Hepatocyte (in vitro differentiated cells): ENCODE results near the gene DGCR2. TPM values are rescaled to one million over a fixed set of nuclear protein-coding genes. Genes with fewer than 3 reads are reported as not detected.

Experiments
- DNase-seq: peaks from one replicate; pipeline ENCODE4 v3.0.0-alpha.2; 2016; ENCODE audit warnings: low spot score
- H2AFZ ChIP-seq: fragments of 200-600 bp; sonication (generic); 2 replicates; pipeline ENCODE4 v1.6.0; 2016; ENCODE audit warnings: antibody characterized with exemption, mild to moderate bottlenecking
- H3K27ac ChIP-seq: fragments of 200-600 bp; sonication (generic); 2 replicates; pipeline ENCODE4 v1.5.1; 2016; ENCODE audit warnings: mild to moderate bottlenecking
- H3K27me3 ChIP-seq: fragments of 200-600 bp; sonication (generic); 2 replicates; pipeline ENCODE4 v1.6.1; 2016
- H3K36me3 ChIP-seq: fragments of 200-600 bp; sonication (generic); replicated peaks from 2 replicates; pipeline ENCODE4 v1.5.1; 2016; ENCODE audit warnings: low read depth; ENCODE audit not compliant: insufficient read depth
- H3K4me1 ChIP-seq: fragments of 200-600 bp; sonication (generic); 2 replicates; pipeline ENCODE4 v1.5.1; 2016; ENCODE audit warnings: mild to moderate bottlenecking, moderate library complexity; ENCODE audit not compliant: insufficient read depth
- H3K4me2 ChIP-seq: fragments of 200-600 bp; sonication (generic); 2 replicates; pipeline ENCODE4 v1.6.0; 2016
- H3K4me3 ChIP-seq: fragments of 200-600 bp; sonication (generic); 2 replicates; pipeline ENCODE4 v1.5.1; 2016; ENCODE audit warnings: mild to moderate bottlenecking
- H3K79me2 ChIP-seq: fragments of 200-600 bp; sonication (generic); 2 replicates; pipeline ENCODE4 v1.6.0; 2017; ENCODE audit warnings: mild to moderate bottlenecking
- H3K9me2 ChIP-seq: fragments of 200-600 bp; sonication (generic); replicated peaks from 2 replicates; pipeline ENCODE4 v1.6.0; 2017; ENCODE audit warnings: mild to moderate bottlenecking; ENCODE audit not compliant: insufficient read depth
- H3K9me3 ChIP-seq: fragments of 200-600 bp; sonication (generic); 2 replicates; pipeline ENCODE4 v1.5.1; 2016; ENCODE audit warnings: low read depth, mild to moderate bottlenecking
- H4K20me1 ChIP-seq: fragments of 200-600 bp; sonication (generic); 2 replicates; pipeline ENCODE4 v1.6.0; 2016; ENCODE audit warnings: mild to moderate bottlenecking; ENCODE audit not compliant: insufficient read depth, poor library complexity, severe bottlenecking
- CTCF ChIP-seq: fragments of 200-600 bp; sonication (generic); IDR thresholded peaks from 2 replicates; pipeline ENCODE4 v1.5.1; 2016; ENCODE audit warnings: antibody characterized with exemption, mild to moderate bottlenecking; ENCODE audit not compliant: poor library complexity
- EZH2 ChIP-seq: fragments of 200-600 bp; sonication (generic); IDR thresholded peaks from 2 replicates; pipeline ENCODE4 v1.6.1; 2016; ENCODE audit warnings: antibody characterized with exemption, mild to moderate bottlenecking, borderline replicate concordance
- EZH2phosphoT487 ChIP-seq: fragments of 200-600 bp; sonication (generic); IDR thresholded peaks from one replicate; pipeline ENCODE4 v1.6.1; 2018; ENCODE audit warnings: antibody characterized with exemption, mild to moderate bottlenecking, low read depth, moderate library complexity; ENCODE audit not compliant: unreplicated experiment, severe bottlenecking
- WGBS: methylation state at CpG from one replicate; pipeline ENCODE4 v1.1.6; 2016; ENCODE audit warnings: low lambda C conversion rate; ENCODE audit errors: missing lambda C conversion rate; 5-methylcytosine and 5-hydroxymethylcytosine counted together
- polyA plus RNA-seq: library from polyadenylated mRNA; unstranded; fragments of >200 nt; fragmentation: Nextera tagmentation; extraction: Ambion mirVana; gene quantifications from 2 replicates; pipeline ENCODE4 v1.2.1, GENCODE V29; 2016
- total RNA-seq: library from RNA; depleted of rRNA; stranded (reverse); fragments of >200 nt; gene quantifications from 2 replicates; pipeline ENCODE4 v1.2.3, GENCODE V29; 2014

The DGCR2 gene
- total and polyA plus RNA-seq, 2 experiments from 2014 or later = 61.5 to 67.2 TPM

GRCh38 chr22:19042285-19043120 lies 79.7 kb downstream of the DGCR2 start:
- H3K36me3 ChIP-seq = peaks cover 3% of the 10 kb centered on the region
- H3K79me2 ChIP-seq = no peaks in the 10 kb centered on the region

GRCh38 chr22:19041704-19042074 lies 80.5 kb downstream of the DGCR2 start:
- 97% methylated on average over 14 of the region's 15 CpGs for WGBS
- peaks cover 3% of the 10 kb centered on the region for H3K36me3 ChIP-seq

More at GRCh38 chr22:19042285-19043120, 79.7 kb downstream of the DGCR2 start:
- H3K27ac ChIP-seq = no peak overlapping the region
- no peaks in the 10 kb centered on the region for H3K4me1 ChIP-seq
- no peak overlapping the region for H2AFZ ChIP-seq
- H4K20me1 ChIP-seq = no peaks in the 10 kb centered on the region
- no peaks in the 10 kb centered on the region for H3K9me3 ChIP-seq
- TF ChIP-seq CTCF (no peak), EZH2phosphoT487 (no peak), EZH2 (no peak)
- H3K4me2 ChIP-seq = no peak overlapping the region
- no peaks in the 10 kb centered on the region for H3K27me3 ChIP-seq
- DNase-seq = no peak
- WGBS = 96% methylated on average over 22 of the region's 22 CpGs
- H3K4me3 ChIP-seq = no peak overlapping the region
- no peaks in the 10 kb centered on the region for H3K9me2 ChIP-seq

GRCh38 chr22:19040888-19041703 lies 81.1 kb downstream of the DGCR2 start:
- Histone ChIP-seq H2AFZ (no peak overlapping the region), H3K27ac (no peak overlapping the region), H3K36me3 (peaks cover 3% of the 10 kb centered on the region), H3K4me3 (no peak overlapping the region), H3K4me1 (no peaks in the 10 kb centered on the region), H3K9me2 (no peaks in the 10 kb centered on the region), H3K4me2 (no peak overlapping the region), H3K9me3 (no peaks in the 10 kb centered on the region), H3K27me3 (no peaks in the 10 kb centered on the region), H3K79me2 (no peaks in the 10 kb centered on the region), H4K20me1 (no peaks in the 10 kb centered on the region)
- WGBS = 95% methylated on average over 29 of the region's 30 CpGs
- TF ChIP-seq CTCF (no peak), EZH2phosphoT487 (no peak), EZH2 (no peak)
- DNase-seq = no peak

More at GRCh38 chr22:19041704-19042074, 80.5 kb downstream of the DGCR2 start:
- Histone ChIP-seq H4K20me1 (no peaks in the 10 kb centered on the region), H3K4me1 (no peaks in the 10 kb centered on the region), H3K27me3 (no peaks in the 10 kb centered on the region), H3K4me3 (no peak overlapping the region), H3K27ac (no peak overlapping the region), H3K9me3 (no peaks in the 10 kb centered on the region), H3K79me2 (no peaks in the 10 kb centered on the region), H3K4me2 (no peak overlapping the region), H3K9me2 (no peaks in the 10 kb centered on the region), H2AFZ (no peak overlapping the region)
- no peak for TF ChIP-seq CTCF
- no peak for TF ChIP-seq EZH2phosphoT487
- no peak for DNase-seq
